Pulmonary artery endothelial cell (primary cell): ENCODE measurements around the gene SMG1. TPM values are rescaled to one million over a fixed set of nuclear protein-coding genes. Genes with fewer than 3 reads are reported as not detected.
"Not testable (repeated sequence)": the region's sequence is repeated elsewhere in the genome, so short reads cannot be mapped to it uniquely, and the experiment has no call there.

Source experiments
- DNase-seq: peaks from one replicate; pipeline ENCODE4 v3.0.0-alpha.2; 2011; ENCODE audit warnings: low read depth, low spot score
- total RNA-seq: library from RNA; depleted of rRNA; stranded (reverse); fragments of >200 nt; gene quantifications from 2 replicates; pipeline ENCODE4 v1.2.3, GENCODE V29; 2014

SMG1 gene
- total RNA-seq, 1 donor from 2014 or later, result 57.3 TPM

DNA sequence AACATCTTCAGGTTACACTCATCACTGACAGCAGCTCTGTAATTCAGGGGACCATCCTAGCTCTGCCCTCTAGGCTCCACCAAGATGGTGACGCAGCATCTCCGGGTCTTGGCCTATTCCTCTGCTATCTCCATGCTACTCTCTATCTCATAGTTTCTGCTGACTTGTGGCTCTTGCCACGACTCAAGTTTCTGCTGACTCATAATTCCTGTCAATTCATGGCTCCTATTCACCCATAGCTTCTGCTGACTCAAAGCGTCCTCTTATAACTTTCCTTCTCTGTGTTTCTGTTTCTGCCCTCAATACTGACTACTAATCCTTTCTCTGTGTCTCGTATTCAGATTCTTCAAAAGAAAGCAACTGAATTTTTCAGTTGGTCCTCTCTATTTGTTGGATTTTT, 163.5 kb downstream of the SMG1 start:
- not testable (repeated sequence) for DNase-seq

DNA sequence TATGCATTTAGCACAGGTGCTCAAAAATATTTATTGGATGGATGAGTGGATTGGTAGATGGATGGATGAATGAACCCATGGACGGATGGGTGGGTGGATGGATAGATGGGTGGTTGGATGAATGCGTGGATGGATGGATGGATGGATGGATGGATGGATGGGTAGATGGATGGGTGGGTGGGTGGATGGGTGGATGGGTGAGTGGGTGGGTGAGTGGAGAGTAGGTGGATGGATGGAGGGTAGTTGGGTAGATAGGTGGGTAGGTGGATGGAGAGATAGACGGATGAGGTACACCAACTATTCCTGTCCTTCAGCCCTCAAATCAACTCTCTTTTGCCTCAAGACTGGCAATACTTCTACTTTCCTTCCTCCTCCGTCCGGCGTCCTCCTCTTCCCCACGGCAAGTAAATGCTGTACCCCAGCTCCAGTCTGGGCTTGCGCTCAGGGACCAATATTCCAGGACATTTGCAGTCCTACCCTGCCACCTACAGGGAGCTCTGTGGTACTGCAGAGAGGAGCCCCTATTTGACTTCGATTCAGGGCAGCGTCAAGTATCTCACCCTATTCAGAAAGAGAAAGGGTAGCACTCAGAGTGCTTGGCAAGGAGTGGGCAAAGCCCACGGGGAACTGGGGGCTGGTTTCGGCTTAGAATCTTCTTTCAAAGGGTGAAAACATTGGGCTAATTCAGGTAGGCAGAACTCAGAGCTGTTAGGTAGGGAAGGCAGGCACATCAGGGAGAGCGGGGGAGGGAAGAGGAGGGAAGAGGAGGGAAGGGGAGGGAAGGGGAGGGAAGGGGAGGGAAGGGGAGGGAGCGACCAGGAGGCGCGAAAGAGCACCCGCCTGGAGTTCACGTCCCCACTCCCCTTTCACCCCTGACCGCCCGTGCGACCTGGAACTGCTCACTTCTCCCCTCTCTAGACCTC, 166.3 kb downstream of the SMG1 start:
- not testable (repeated sequence) for DNase-seq

DNA sequence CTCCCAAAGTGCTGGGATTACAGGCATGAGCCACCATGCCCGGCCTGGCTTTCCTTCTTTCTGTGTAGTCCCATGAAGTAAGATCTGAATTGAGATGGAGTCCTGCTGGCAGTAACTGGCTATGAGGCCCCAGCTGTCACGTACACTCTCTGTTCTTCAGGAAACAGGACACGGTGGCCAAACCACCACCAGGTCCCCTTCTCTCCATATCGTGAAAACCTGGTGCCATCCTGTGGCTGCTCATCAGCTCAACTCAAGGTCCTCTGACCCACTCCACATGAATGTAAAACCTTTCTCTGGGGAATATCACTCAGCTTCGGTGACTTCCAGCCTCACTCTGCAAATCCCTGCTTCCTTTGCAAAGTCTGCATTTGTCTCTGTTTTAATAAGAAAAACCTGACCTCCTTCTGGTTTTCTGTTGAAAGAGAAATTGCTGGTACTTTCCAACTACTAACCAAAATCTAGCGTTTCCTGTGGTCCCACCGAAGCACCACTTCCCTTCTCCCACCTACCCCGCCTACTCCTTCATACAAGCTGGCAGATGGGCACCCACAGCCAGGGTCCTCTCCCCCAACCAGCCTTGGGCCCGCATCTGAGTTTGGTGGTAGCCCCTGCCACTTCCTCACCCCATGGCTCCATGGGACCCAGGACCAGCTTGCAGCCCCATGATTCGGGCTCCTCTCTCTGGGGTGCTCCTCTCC, 168.1 kb downstream of the SMG1 start:
- DNase-seq, result not testable (repeated sequence)

DNA sequence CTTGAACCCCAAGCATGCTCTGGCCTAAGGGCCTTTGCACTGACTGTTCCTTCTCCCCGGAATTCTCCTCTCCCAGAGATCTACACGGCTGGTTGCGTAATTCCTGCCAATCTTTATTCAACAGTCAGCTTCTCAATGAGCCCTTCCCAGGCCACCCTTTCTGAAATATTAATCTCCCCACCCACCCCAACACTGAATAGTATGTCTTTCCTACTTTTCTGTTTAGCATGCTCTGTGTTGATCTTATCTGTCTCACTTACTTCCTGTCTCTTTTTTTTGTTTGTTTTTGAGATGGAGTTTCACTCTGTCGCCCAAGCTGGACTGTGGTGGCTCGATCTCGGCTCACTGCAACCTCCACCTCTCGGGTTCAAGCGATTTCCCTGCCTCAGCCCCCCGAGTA, 169.6 kb downstream of the SMG1 start:
- not testable (repeated sequence) for DNase-seq

Other genes with a start within 250 kb of the SMG1 start
- 1,107 and 1,625 TPM in 2 replicates for gene RPS15A, start 136.1 kb downstream of the SMG1 start, total RNA-seq
- 223 and 465 TPM in 2 replicates for gene ARL6IP1, start 124.9 kb downstream of the SMG1 start, total RNA-seq
- 3.3 and 3.6 TPM in 2 replicates for gene TMC7, start 57.5 kb upstream of the SMG1 start, total RNA-seq
- gene COQ7, start 141.2 kb upstream of the SMG1 start, total RNA-seq, result 23.8 and 31.8 TPM in 2 replicates
- 30.0 and 40.8 TPM in 2 replicates for gene ITPRIPL2, start 187.6 kb upstream of the SMG1 start, total RNA-seq
- 0.49 and 0.59 TPM in 2 replicates for gene SYT17, start 241.8 kb upstream of the SMG1 start, total RNA-seq